HG03521 (cell line): ENCODE data around the gene NFYA.

Experiments
- ATAC-seq: cut with Tn5 transposase; IDR thresholded peaks from one replicate; pipeline ENCODE4 v1.9.1; 2021; ENCODE audit warnings: mild to moderate bottlenecking, moderate library complexity; ENCODE audit not compliant: unreplicated experiment

NFYA gene

DNA sequence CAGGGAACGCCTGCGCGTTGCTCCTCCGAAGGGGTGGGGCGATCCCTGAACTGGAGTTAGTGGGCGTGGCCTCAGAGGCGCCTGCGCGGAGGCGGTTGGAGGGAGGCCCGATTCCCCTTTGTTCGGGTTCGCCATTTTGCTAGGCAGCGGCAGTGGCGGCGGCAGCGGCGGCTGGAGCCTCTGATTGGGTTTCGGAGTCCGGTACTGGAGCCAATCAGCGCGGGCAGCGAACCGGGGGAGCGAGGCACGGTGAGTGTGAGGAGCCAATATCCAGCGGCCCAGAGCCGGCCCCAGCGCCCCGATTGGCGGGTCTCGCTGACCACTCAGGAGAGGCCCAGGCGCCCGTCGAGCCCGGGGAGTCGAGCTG is at the start of gene NFYA:
TSS of gene NFYA (plus strand) at position 139 of the 367 bp plus-strand sequence. CDS start 6,116 bp downstream, outside the sequence.
- peak; percentile 57 for ATAC-seq

- no peak for ATAC-seq
Measured at GRCh38 chr6:41023114-41023513, 49.7 kb upstream of the NFYA start.

DNA sequence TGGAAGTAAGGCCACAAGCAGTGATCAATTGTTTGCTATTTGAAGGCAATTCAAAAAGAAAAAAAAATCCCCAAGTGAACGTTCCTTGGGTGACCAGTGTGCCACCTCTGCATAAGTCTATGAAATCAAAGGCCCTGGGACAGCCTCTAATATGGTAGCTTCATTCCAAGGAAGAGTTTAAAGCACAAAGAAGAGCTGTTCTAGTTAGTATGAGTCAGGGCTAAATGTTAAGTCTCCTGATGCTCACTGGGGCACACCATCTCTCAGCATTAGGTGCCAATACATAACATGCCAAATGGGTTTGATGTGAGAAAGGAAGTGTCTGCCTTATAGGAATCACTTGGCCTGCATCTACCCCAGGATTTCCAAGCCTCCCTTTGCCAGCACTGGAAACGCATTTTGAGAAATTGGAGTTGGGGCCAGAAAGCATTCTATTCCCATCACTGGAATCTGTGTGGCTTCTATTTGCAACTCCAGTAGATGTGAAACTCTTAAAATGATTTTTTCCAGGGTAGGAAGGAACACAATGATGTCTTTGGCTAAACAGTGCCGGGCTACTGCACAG is 46.7 kb upstream of the NFYA start:
- no peak for ATAC-seq

DNA sequence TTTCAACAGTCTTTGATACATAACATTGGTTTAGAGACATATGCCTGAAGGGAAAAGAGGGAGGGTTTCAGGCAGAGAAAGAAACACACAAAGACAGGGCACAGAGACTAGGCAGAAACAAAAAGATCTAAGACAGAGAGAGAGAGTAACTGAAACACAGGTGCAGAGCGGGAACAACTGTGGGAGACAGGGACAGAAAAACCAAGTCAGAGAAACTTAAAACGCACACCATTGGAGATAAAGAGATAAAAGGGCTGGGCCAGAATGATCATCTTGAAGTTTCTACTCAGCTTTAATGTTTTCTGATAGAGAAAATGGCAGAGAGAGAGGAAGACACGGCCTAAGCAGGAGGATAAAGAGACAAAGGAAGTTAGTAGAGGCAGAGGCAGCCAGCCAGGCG is 45.5 kb upstream of the NFYA start:
- peak; percentile 4 for ATAC-seq

DNA sequence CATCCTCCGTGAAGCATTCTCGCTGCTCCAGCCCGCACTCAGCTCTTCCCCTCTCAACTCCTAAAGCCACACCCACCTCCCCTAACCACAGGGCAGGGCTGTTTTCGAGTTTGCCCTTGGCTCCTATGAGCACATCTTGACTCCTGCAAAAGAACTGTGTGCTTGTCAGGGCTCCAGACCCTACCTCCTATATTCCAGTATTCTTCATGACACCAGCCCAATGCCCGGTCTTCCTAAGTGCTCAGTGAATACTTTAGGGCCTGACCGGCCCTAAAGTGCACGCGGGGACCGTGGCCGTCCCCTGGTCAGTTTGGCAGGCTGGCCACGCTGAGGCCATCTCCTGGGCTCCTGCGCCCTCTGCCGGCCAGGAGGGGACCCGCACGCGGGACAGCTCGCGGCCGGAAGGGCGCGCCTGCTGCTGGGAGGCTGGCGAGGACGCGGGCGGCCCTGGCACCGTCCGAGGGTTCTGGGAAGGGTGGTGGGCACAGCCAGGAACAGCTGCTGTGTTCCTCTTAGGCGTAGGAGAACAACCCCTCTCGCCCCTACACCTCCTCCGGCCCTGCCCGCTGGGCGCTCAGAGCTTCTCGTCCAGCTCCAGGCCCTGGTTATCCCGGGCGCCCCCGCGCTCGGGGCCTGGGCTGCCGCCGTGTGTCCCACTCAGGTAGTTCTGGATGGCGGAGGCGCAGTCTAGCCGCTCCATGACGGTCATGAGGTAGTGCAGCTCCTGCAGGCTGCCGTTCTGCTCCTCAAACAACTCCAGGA is 44.8 kb upstream of the NFYA start:
- ATAC-seq, result peak; percentile 76

- peak; percentile 13 for ATAC-seq
Measured at GRCh38 chr6:41028561-41029412, 44.0 kb upstream of the NFYA start.

- no peak for ATAC-seq
Measured at GRCh38 chr6:41032830-41033229, 39.9 kb upstream of the NFYA start.

DNA sequence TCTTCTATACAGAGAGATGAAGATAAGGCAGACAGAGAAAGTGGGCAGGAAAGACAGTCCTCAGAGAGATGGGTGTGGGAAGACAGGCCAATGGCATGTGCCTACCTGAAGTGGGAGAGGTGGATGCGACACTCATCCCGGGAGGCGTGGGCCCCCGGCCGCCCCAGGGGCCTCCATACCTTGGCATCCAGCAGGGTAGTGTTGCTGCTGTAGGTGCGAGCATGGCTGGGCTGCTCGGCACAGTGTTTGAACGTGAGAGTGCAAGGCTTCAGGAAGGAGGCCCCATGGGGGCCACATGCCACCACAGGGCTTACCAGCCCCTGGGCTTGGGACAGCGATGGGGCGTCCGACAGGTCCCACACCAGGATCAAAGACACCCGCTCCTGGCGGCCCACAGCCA is 39.0 kb upstream of the NFYA start:
- ATAC-seq, result no peak

DNA sequence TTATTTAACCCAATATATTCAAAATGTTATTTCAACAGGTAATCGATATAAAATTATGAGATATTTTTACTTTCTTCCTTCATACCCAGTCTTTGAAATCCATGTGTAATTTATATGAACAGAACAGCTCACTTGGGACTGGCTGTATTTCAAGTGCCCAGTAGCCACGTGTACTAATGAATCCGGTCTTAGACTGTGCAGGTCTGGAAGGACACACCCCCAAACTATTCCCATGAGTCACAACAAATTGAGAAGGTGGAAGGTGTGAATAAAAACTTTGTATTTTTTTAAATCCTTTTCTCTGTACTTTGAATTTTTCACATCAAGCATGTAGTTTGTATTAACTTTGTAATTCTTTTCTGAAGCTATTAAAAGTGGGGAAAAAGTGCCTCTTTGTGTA is 36.6 kb upstream of the NFYA start:
- ATAC-seq, result no peak

GRCh38 chr6:41036601-41037000 is 36.2 kb upstream of the NFYA start:
- ATAC-seq, result no peak

GRCh38 chr6:41037107-41037900 is 35.5 kb upstream of the NFYA start:
- ATAC-seq, result no peak

GRCh38 chr6:41038205-41038604 is 34.6 kb upstream of the NFYA start:
- no peak for ATAC-seq

GRCh38 chr6:41039060-41039998 is 33.4 kb upstream of the NFYA start, which contains the start of gene UNC5CL:
UNC5CL (minus strand) TSS chr6:41039221; CDS start chr6:41035074, 4,147 bp downstream.
- no peak for ATAC-seq

DNA sequence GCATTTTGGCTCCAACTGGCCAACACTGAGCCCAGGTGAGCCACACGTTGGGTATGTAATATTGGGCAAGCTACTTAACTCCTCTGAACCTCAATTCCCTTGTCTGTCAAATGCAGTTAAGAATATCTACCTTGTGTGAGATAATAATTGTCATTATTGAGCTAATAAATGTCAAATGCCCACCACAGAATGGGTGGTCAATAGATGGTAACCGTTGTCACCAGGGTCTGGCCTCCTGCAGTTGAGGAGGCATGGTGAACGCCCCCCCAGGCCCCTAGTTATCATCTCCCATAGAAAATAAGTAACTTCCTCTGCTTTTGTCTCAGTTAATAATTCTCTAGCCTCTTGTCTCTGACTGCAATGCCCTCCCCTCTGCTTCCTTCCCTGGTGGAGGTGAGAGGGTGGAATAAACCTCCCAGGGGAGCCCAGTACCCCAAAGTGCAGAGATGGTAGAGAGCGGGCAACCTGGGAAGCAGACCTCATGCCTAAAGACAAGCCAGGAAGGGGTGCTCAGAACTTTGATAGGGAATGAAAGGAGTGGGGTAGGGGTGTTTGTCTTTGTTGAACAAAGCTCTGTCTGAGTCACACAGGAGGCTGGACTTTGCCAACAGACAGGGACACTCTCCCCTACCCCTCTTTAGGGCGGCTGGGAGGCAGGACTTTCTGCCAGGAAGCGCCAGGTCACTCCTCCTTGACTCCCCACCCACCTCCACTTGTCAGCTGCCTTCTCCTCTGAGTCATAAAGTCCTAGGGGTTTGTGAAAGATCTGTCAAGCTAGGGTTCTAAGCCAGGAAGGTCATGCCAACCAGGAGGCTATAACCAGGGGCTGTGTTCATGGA is 32.5 kb upstream of the NFYA start:
- ATAC-seq, result no peak

GRCh38 chr6:41040940-41041536 is 31.7 kb upstream of the NFYA start:
- no peak for ATAC-seq

DNA sequence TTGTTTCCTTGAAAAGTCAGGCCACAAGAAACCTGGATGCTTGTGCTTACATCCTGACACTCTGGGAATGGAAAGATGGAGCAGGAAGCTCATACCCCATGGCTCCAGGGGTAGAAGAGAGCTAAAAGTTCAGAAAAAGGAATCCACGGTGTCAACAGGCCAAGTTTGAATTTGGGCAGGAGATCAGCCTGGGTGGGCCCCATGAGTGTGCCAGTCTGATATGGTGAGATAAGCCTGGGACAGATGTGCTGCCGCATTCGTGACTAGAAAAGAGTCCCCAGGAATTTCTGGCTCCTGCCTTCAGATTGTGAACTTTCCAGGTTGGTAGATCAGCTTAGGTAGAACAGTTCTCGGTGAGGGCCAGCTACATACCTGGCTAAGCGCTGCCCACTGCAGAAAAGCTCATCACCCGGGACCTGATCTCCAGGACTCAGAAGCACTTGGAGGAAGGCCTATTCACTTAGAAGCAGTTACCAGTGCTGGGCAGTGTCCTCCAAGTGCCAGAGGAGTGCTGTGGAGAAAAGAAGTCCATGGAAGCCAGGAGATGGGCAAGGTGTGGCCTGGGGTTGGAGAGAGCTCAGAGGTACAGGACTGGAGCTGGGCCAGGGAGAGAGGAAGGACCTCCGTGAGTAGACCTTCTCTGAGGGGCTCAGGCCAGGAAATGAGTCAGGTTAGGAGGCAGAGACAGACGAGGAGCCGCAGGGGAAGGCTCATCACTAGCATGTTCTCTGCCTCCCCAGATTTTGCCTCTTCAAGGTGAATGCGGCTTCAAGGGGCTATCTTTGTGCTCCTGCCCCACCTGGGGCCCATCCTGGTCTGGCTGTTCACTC is 30.3 kb upstream of the NFYA start, which contains the start of gene TSPO2:
TSS of gene TSPO2 (plus strand) at position 242 of the 830 bp plus-strand sequence. CDS start at position 761, 519 bp downstream.
- no peak for ATAC-seq

DNA sequence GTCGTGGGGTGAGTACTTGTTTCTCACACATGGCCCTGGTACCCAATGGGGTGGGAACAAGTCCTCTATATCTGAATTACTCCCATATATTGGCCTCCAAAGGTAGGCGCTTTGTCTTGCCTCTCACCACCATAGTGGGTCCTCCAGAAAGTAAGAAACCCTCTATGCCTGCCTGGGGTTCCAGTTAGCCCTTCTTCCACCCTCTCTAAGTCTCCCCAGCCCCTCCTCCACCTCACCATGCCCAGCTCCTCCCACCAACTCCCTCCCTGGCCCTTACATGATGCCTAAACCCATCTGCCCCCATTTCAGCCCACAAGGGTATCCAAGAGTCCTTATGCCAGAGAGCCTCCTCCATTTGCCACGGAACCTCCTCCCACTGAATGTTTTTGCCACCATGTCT is 29.6 kb upstream of the NFYA start:
- no peak for ATAC-seq
